Measurements from ENCODE around the gene TOB1.
"Not testable (repeated sequence)": the region's sequence is repeated elsewhere in the genome, so short reads cannot be mapped to it uniquely, and the experiment has no call there.

TOB1 gene

GRCh38 chr17:50868602-50869001 lies 2.4 kb upstream of the TOB1 start:
- no peak for DNase-seq (ENCODE audit: low read depth in 3 of 3)

GRCh38 chr17:50868140-50868438 lies 1.9 kb upstream of the TOB1 start:
- DNase-seq (ENCODE audit: low read depth in 3 of 3), result no peak

- DNase-seq (ENCODE audit: low read depth in 3 of 3), result peak; percentile 59 to 71 (median 68)
These were observed 1.4 kb upstream of the TOB1 start for GRCh38 chr17:50867363-50868139.

- DNase-seq (ENCODE audit: low read depth in 3 of 3), result peak; percentile 29 to 43 (median 34)
These were observed 802 bp upstream of the TOB1 start for GRCh38 chr17:50866950-50867362.

- no peak for DNase-seq (ENCODE audit: low read depth in 3 of 3)
These were observed 290 bp downstream of the TOB1 start for GRCh38 chr17:50865868-50866260.

GRCh38 chr17:50865060-50865867 lies 890 bp downstream of the TOB1 start:
- peak; percentile 25 to 29 (median 29) for DNase-seq (ENCODE audit: low read depth in 3 of 3)

GRCh38 chr17:50864747-50865059 lies 1.5 kb downstream of the TOB1 start:
- DNase-seq (ENCODE audit: low read depth in 3 of 3), result no peak

GRCh38 chr17:50863931-50864330 lies 2.2 kb downstream of the TOB1 start:
- DNase-seq (ENCODE audit: low read depth in 3 of 3), result no peak

GRCh38 chr17:50863221-50863843 lies 2.8 kb downstream of the TOB1 start:
- no peak for DNase-seq (ENCODE audit: low read depth in 3 of 3)

GRCh38 chr17:50861822-50862528 lies 4.2 kb downstream of the TOB1 start:
- no peak for DNase-seq (ENCODE audit: low read depth in 3 of 3)

GRCh38 chr17:50861334-50861676 lies 4.8 kb downstream of the TOB1 start:
- no peak for DNase-seq (ENCODE audit: low read depth in 3 of 3)

GRCh38 chr17:50859727-50860126 lies 6.4 kb downstream of the TOB1 start:
- DNase-seq (ENCODE audit: low read depth in 3 of 3), result not testable (repeated sequence)

- no peak for DNase-seq (ENCODE audit: low read depth in 3 of 3)
These were observed 7.5 kb downstream of the TOB1 start for GRCh38 chr17:50858486-50859225.

GRCh38 chr17:50856431-50856830 lies 9.7 kb downstream of the TOB1 start:
- DNase-seq (ENCODE audit: low read depth in 3 of 3), result no peak

- DNase-seq (ENCODE audit: low read depth in 3 of 3), result no peak
These were observed 10.3 kb downstream of the TOB1 start for GRCh38 chr17:50855708-50856330.

GRCh38 chr17:50853781-50854180 lies 12.4 kb downstream of the TOB1 start:
- no peak for DNase-seq (ENCODE audit: low read depth in 3 of 3)

GRCh38 chr17:50853015-50853615 lies 13.0 kb downstream of the TOB1 start:
- DNase-seq (ENCODE audit: low read depth in 3 of 3), result no peak

- no peak for DNase-seq (ENCODE audit: low read depth in 3 of 3)
These were observed 15.5 kb downstream of the TOB1 start for GRCh38 chr17:50850640-50851039.

- DNase-seq (ENCODE audit: low read depth in 3 of 3), result no peak
These were observed 17.4 kb downstream of the TOB1 start for GRCh38 chr17:50848711-50849110.

- DNase-seq (ENCODE audit: low read depth in 3 of 3), result no peak
These were observed 18.1 kb downstream of the TOB1 start for GRCh38 chr17:50848039-50848438.

- DNase-seq (ENCODE audit: low read depth in 3 of 3), result no peak
These were observed 18.6 kb downstream of the TOB1 start for GRCh38 chr17:50847566-50847965.
